ENCODE data around the gene GLIS1.

GLIS1 gene

GRCh38 chr1:53545663-53546408 is 193.1 kb downstream of the GLIS1 start:
- Histone ChIP-seq H3K27ac (ENCODE audit: low read depth, low read length) (no peak overlapping the region), H4K20me1 (ENCODE audit: control insufficient read depth, insufficient read depth, low read depth, low read length) (no peaks in the 10 kb centered on the region), H3K4me3 (ENCODE audit: low read length) (no peak overlapping the region), H3K4me2 (ENCODE audit: low read length) (no peak overlapping the region), H3K27me3 (ENCODE audit: control insufficient read depth, low read length) (no peaks in the 10 kb centered on the region), H3K79me2 (ENCODE audit: control insufficient read depth, low read length) (no peaks in the 10 kb centered on the region), H3K9me3 (ENCODE audit: control insufficient read depth, insufficient read depth, low read length) (no peaks in the 10 kb centered on the region), H3K4me1 (ENCODE audit: control insufficient read depth, low read length) (no peaks in the 10 kb centered on the region), H3K36me3 (ENCODE audit: control insufficient read depth, low read length) (no peaks in the 10 kb centered on the region), H3F3A (ENCODE audit: control insufficient read depth, insufficient read depth) (no peaks in the 10 kb centered on the region), H3K9me2 (replicated peaks; ENCODE audit: control insufficient read depth, low read length) (no peaks in the 10 kb centered on the region)
- no peak for TF ChIP-seq EZH2phosphoT487 (IDR thresholded peaks at IDR 0.05; ENCODE audit: borderline replicate concordance, low read length)
- TF ChIP-seq, protein P1, sequence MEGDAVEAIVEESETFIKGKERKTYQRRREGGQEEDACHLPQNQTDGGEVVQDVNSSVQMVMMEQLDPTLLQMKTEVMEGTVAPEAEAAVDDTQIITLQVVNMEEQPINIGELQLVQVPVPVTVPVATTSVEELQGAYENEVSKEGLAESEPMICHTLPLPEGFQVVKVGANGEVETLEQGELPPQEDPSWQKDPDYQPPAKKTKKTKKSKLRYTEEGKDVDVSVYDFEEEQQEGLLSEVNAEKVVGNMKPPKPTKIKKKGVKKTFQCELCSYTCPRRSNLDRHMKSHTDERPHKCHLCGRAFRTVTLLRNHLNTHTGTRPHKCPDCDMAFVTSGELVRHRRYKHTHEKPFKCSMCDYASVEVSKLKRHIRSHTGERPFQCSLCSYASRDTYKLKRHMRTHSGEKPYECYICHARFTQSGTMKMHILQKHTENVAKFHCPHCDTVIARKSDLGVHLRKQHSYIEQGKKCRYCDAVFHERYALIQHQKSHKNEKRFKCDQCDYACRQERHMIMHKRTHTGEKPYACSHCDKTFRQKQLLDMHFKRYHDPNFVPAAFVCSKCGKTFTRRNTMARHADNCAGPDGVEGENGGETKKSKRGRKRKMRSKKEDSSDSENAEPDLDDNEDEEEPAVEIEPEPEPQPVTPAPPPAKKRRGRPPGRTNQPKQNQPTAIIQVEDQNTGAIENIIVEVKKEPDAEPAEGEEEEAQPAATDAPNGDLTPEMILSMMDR (IDR thresholded peaks at IDR 0.05; ENCODE audit: low read depth, low read length, poor library complexity, severe bottlenecking): no peak

DNA sequence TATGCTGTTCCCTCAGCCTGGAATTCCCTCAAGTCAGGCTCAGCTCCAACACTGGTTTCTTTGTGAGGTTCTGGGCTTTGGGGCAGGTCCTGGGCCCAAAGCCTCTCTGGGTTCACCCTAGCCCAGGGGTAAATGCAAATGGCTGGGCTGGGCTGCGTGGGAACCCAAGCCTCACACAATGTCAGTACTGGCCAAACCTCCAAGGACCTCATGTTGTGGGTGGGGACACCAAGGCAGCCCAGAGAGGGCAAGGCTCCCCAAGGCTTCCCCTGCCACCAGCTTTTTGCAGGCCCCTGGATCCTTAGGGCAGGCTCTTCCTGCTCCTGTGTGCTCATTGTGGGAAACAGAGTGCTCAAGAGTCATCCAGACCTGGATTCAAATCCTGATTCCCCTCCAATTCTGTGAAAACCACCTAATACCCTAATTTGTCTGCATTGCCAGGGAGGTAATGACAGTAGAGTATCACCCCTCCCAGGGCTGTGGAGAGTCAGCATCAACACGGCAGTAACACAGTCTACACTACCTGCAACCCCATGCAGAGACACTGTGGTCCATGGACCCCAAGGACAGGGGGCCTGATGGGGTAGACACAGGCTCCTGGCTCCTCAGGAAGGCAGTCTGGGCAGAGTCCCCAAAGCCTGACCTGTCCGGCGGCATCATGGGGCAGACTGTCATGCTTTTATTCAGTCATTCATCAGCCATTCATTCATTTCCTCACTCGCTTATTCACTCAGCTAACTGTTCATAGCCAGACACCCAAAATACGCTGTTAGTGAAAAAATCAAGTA is 194.0 kb downstream of the GLIS1 start:
- Histone ChIP-seq H3K79me2 (ENCODE audit: control insufficient read depth, low read length) (no peaks in the 10 kb centered on the region), H3K4me1 (ENCODE audit: control insufficient read depth, low read length) (no peaks in the 10 kb centered on the region), H3K27ac (ENCODE audit: low read depth, low read length) (no peak overlapping the region), H3K4me2 (ENCODE audit: low read length) (no peak overlapping the region), H3K36me3 (ENCODE audit: control insufficient read depth, low read length) (no peaks in the 10 kb centered on the region), H3K9me3 (ENCODE audit: control insufficient read depth, insufficient read depth, low read length) (no peaks in the 10 kb centered on the region), H3K9me2 (replicated peaks; ENCODE audit: control insufficient read depth, low read length) (no peaks in the 10 kb centered on the region), H3K4me3 (ENCODE audit: low read length) (no peak overlapping the region), H3F3A (ENCODE audit: control insufficient read depth, insufficient read depth) (no peaks in the 10 kb centered on the region), H4K20me1 (ENCODE audit: control insufficient read depth, insufficient read depth, low read depth, low read length) (no peaks in the 10 kb centered on the region), H3K27me3 (ENCODE audit: control insufficient read depth, low read length) (no peaks in the 10 kb centered on the region)
- TF ChIP-seq, protein P1 (IDR thresholded peaks at IDR 0.05; ENCODE audit: low read depth, low read length, poor library complexity, severe bottlenecking): no peak
- TF ChIP-seq EZH2phosphoT487 (IDR thresholded peaks at IDR 0.05; ENCODE audit: borderline replicate concordance, low read length): no peak

DNA sequence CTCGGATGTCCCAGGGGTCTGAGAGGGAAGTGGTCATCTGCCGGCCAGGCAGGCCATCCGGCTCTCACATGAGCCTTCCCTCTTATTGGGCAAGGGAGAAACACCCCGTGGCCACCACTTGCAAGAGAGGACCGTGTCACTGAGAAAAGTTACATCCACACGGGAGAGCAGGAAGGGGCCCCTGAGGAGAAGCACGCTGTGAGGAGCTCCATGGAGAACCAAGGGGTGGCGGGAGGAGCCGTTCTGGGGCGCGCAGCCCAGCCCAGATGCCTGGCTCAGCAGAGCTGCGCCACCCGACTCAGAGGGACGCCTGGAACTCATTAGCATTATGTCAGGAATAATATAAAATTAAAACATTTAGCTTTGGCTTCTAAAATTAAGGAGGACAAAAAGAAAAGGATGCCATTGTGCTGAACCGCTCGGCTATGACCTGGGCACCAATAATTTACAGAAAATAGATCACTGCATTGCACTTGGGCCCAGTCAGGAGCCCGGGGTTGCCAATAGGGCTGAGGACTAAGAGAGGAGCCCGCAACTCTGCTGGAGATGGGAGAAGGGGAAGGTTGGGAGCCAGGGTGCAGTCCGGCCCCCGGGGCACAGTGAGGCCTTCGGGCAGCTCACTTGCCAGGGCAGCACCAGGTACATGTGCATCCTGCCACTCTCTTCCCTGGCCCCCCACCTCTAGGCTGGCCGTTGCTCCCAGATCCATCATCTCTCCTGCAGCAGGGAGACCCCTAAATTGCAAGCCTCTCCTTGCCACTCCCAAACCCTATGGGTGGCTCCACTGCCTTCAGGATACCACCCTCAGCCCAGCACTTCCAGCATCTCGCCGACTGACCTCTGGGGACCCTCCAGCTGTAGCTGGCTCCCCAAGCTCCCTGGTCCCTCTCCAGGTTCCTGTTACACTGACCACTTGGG is 194.9 kb downstream of the GLIS1 start:
- H3K79me2 ChIP-seq (ENCODE audit: control insufficient read depth, low read length): no peaks in the 10 kb centered on the region
- no peaks in the 10 kb centered on the region for H3K4me1 ChIP-seq (ENCODE audit: control insufficient read depth, low read length)
- H3K36me3 ChIP-seq (ENCODE audit: control insufficient read depth, low read length): no peaks in the 10 kb centered on the region
- no peaks in the 10 kb centered on the region for H3F3A ChIP-seq (ENCODE audit: control insufficient read depth, insufficient read depth)
- H3K27me3 ChIP-seq (ENCODE audit: control insufficient read depth, low read length): no peaks in the 10 kb centered on the region
- no peak overlapping the region for H3K4me3 ChIP-seq (ENCODE audit: low read length)
- TF ChIP-seq EZH2phosphoT487 (IDR thresholded peaks at IDR 0.05; ENCODE audit: borderline replicate concordance, low read length): no peak
- TF ChIP-seq, protein P1 (IDR thresholded peaks at IDR 0.05; ENCODE audit: low read depth, low read length, poor library complexity, severe bottlenecking): no peak
- H3K9me3 ChIP-seq (ENCODE audit: control insufficient read depth, insufficient read depth, low read length): no peaks in the 10 kb centered on the region
- H3K27ac ChIP-seq (ENCODE audit: low read depth, low read length): no peak overlapping the region
- H4K20me1 ChIP-seq (ENCODE audit: control insufficient read depth, insufficient read depth, low read depth, low read length): no peaks in the 10 kb centered on the region
- no peaks in the 10 kb centered on the region for H3K9me2 ChIP-seq (replicated peaks; ENCODE audit: control insufficient read depth, low read length)
- H3K4me2 ChIP-seq (ENCODE audit: low read length): no peak overlapping the region

Data from DOHH2 (cell line).